ENCODE results near the gene MOB3A.

The MOB3A gene

DNA sequence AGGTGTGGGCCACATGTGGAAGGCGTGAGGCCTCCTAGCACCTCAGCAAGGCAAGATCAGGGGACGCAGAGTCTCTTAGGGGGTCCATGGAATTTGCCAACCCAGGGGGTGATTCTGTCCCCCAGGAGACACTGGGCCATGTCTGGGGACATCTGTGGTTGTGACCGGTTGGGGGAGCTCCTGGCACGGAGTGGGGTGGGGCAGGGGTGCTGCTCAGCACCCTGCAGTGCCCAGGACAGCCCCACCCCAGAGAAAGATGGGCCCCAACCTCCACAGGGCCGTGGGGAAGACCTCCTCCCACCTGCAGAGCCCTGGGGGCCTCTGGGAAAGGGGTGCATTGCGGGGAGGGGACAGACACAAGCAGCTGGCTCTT lies 49.1 kb downstream of the MOB3A start:
- no peak overlapping the region for H3K4me2 ChIP-seq (ENCODE audit: low read depth, low read length)
- H2AFZ ChIP-seq (ENCODE audit: low read length): no peak overlapping the region
- H3K4me3 ChIP-seq (ENCODE audit: low read length): no peak overlapping the region
- H3K4me1 ChIP-seq (ENCODE audit: low read length): peaks cover 21% of the 10 kb centered on the region
- H3K9me3 ChIP-seq (replicated peaks; ENCODE audit: insufficient read depth, low read length): no peaks in the 10 kb centered on the region
- no peaks in the 10 kb centered on the region for H3K36me3 ChIP-seq (replicated peaks; ENCODE audit: insufficient read depth, low read length)
- DNase-seq: no peak
- no peak overlapping the region for H3K9ac ChIP-seq (ENCODE audit: low read length)
- no peak for TF ChIP-seq EZH2 (optimal IDR thresholded peaks at IDR 0.05; ENCODE audit: low read depth, low read length)
- TF ChIP-seq, protein P1, sequence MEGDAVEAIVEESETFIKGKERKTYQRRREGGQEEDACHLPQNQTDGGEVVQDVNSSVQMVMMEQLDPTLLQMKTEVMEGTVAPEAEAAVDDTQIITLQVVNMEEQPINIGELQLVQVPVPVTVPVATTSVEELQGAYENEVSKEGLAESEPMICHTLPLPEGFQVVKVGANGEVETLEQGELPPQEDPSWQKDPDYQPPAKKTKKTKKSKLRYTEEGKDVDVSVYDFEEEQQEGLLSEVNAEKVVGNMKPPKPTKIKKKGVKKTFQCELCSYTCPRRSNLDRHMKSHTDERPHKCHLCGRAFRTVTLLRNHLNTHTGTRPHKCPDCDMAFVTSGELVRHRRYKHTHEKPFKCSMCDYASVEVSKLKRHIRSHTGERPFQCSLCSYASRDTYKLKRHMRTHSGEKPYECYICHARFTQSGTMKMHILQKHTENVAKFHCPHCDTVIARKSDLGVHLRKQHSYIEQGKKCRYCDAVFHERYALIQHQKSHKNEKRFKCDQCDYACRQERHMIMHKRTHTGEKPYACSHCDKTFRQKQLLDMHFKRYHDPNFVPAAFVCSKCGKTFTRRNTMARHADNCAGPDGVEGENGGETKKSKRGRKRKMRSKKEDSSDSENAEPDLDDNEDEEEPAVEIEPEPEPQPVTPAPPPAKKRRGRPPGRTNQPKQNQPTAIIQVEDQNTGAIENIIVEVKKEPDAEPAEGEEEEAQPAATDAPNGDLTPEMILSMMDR (IDR thresholded peaks at IDR 0.05; ENCODE audit: low read length): no peak
- no peak for TF ChIP-seq EZH2phosphoT487 (IDR thresholded peaks at IDR 0.05; ENCODE audit: low read length)
- no peaks in the 10 kb centered on the region for H3K9me2 ChIP-seq (replicated peaks; ENCODE audit: insufficient read depth, low read length)
- peaks cover 16% of the 10 kb centered on the region; the same call in 1 of the 2 replicates for H3F3A ChIP-seq (ENCODE audit: insufficient read depth, low read length)
- no peak overlapping the region for H3K27ac ChIP-seq (ENCODE audit: low read length)
- H4K20me1 ChIP-seq (ENCODE audit: insufficient read depth, low read length): peaks cover 10% of the 10 kb centered on the region; the same call in 1 of the 2 replicates
- H3K27me3 ChIP-seq (replicated peaks; ENCODE audit: insufficient read depth, low read length): no peaks in the 10 kb centered on the region
- peaks cover 68% of the 10 kb centered on the region for H3K79me2 ChIP-seq (ENCODE audit: low read length)

DNA sequence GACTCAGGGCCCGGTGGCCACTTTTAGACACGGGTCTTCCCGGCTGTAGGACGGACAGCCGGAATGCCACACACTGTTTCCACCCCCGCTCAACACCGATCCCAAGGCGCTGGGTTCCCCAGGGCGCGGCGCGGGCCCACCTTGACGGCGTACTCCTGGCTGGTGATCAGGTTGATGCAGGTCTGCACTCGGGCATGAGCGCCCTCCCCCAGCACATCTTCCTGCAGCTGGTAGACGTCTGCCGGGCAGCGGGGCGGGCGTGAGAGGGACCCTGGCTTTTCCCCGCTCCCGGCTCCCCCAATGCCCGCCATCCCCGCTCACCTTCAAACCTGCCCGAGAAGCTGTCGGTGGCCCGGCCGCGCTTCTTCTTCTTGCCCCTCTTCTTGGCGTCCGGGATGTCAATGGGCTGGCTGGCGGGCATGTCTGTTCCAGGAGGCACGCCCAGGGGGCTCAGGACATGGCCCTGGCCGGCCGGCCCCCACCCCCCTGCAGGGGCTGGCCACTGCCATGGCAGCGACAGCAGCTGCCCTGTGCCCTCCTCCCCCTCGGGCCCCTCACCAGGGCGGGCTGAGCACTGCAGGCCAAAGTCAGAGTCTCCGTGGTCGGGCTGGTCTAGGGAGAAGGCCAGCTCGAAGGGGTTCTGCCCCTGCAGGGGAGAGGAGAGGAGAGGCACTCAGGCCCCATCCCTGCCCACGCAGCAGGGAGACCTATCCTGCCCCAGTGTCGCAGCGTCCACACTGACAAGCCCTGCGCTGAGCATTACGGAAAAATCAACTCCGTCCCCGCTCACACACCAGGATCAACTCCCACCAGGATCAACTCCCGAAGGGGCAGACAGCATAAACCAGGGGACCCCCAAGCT lies 49.8 kb downstream of the MOB3A start:
- H3K4me3 ChIP-seq (ENCODE audit: low read length): no peak overlapping the region
- H3K36me3 ChIP-seq (replicated peaks; ENCODE audit: insufficient read depth, low read length): no peaks in the 10 kb centered on the region
- DNase-seq: no peak
- TF ChIP-seq, protein P1 (IDR thresholded peaks at IDR 0.05; ENCODE audit: low read length): no peak
- TF ChIP-seq EZH2 (optimal IDR thresholded peaks at IDR 0.05; ENCODE audit: low read depth, low read length) (no peak), EZH2phosphoT487 (IDR thresholded peaks at IDR 0.05; ENCODE audit: low read length) (no peak)
- H3F3A ChIP-seq (ENCODE audit: insufficient read depth, low read length): peaks cover 20% of the 10 kb centered on the region; the same call in 1 of the 2 replicates
- H3K4me1 ChIP-seq (ENCODE audit: low read length): peaks cover 16% of the 10 kb centered on the region
- H4K20me1 ChIP-seq (ENCODE audit: insufficient read depth, low read length): peaks cover 10% of the 10 kb centered on the region; the same call in 1 of the 2 replicates
- H3K9me2 ChIP-seq (replicated peaks; ENCODE audit: insufficient read depth, low read length): no peaks in the 10 kb centered on the region
- H3K79me2 ChIP-seq (ENCODE audit: low read length): peaks cover 74% of the 10 kb centered on the region
- H3K27ac ChIP-seq (ENCODE audit: low read length): no peak overlapping the region
- no peak overlapping the region for H2AFZ ChIP-seq (ENCODE audit: low read length)
- H3K9ac ChIP-seq (ENCODE audit: low read length): no peak overlapping the region
- H3K27me3 ChIP-seq (replicated peaks; ENCODE audit: insufficient read depth, low read length): no peaks in the 10 kb centered on the region
- no peaks in the 10 kb centered on the region for H3K9me3 ChIP-seq (replicated peaks; ENCODE audit: insufficient read depth, low read length)
- H3K4me2 ChIP-seq (ENCODE audit: low read depth, low read length): no peak overlapping the region

DNA sequence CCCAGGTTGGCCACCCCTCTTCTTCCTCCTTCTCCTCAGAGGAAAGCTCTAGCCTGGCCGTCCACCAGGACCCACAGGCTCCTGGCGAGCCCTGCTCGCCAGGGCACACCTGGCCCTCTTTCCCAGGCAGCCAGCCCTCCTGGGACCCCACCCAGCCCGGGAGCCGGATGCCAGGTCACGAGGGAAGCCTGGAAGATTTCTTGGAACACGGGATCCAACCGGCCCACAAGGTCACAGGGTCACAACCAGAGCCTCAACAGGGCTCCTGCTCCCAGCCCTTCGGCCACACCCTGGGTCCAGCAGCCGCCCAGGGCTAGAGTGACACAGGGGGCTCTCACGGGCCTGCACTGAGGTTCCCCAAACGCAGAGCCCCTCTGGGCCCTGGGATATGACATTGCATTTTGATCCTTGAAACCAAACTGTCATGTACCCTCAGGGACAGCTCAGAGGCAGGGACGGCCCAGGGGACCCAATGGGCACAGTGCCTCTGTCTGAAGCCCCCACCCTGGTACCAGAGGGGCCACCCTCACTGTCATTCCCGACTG lies 50.6 kb downstream of the MOB3A start:
- no peak overlapping the region for H2AFZ ChIP-seq (ENCODE audit: low read length)
- DNase-seq: no peak
- H3K27ac ChIP-seq (ENCODE audit: low read length): no peak overlapping the region
- peaks cover 10% of the 10 kb centered on the region; the same call in 1 of the 2 replicates for H4K20me1 ChIP-seq (ENCODE audit: insufficient read depth, low read length)
- no peaks in the 10 kb centered on the region for H3K36me3 ChIP-seq (replicated peaks; ENCODE audit: insufficient read depth, low read length)
- H3K79me2 ChIP-seq (ENCODE audit: low read length): peaks cover 79% of the 10 kb centered on the region
- H3K27me3 ChIP-seq (replicated peaks; ENCODE audit: insufficient read depth, low read length): no peaks in the 10 kb centered on the region
- H3K9ac ChIP-seq (ENCODE audit: low read length): no peak overlapping the region
- no peak overlapping the region for H3K4me3 ChIP-seq (ENCODE audit: low read length)
- H3F3A ChIP-seq (ENCODE audit: insufficient read depth, low read length): peaks cover 20% of the 10 kb centered on the region; the same call in 1 of the 2 replicates
- H3K4me1 ChIP-seq (ENCODE audit: low read length): peaks cover 22% of the 10 kb centered on the region
- no peaks in the 10 kb centered on the region for H3K9me2 ChIP-seq (replicated peaks; ENCODE audit: insufficient read depth, low read length)
- TF ChIP-seq EZH2 (optimal IDR thresholded peaks at IDR 0.05; ENCODE audit: low read depth, low read length) (no peak), EZH2phosphoT487 (IDR thresholded peaks at IDR 0.05; ENCODE audit: low read length) (no peak)
- TF ChIP-seq, protein P1 (IDR thresholded peaks at IDR 0.05; ENCODE audit: low read length): no peak
- H3K4me2 ChIP-seq (ENCODE audit: low read depth, low read length): no peak overlapping the region
- H3K9me3 ChIP-seq (replicated peaks; ENCODE audit: insufficient read depth, low read length): no peaks in the 10 kb centered on the region
